DMS114 treated with DMSO at 0.1 percent for 48 hours (cell line): ENCODE data around the gene XBP1.
"Not testable (repeated sequence)": the region's sequence is repeated elsewhere in the genome, so short reads cannot be mapped to it uniquely, and the experiment has no call there.

Experiments
- DNase-seq: peaks from one replicate; lab custom pipeline; 2025; ENCODE audit not compliant: unreplicated experiment; lab: John Stamatoyannopoulos, UW

The XBP1 gene

GRCh38 chr22:28754512-28754911 is 45.9 kb downstream of the XBP1 start:
- not testable (repeated sequence) for DNase-seq

- DNase-seq: no peak
These were observed 49.9 kb downstream of the XBP1 start for GRCh38 chr22:28750471-28750881.
